GM18511 (cell line): Measurements from ENCODE around the gene ARL5B.
"Not testable (repeated sequence)": the region's sequence is repeated elsewhere in the genome, so short reads cannot be mapped to it uniquely, and the experiment has no call there.

Experiments used
- ATAC-seq: cut with Tn5 transposase; IDR thresholded peaks from one replicate; pipeline ENCODE4 v1.9.1; 2021; ENCODE audit warnings: mild to moderate bottlenecking, moderate library complexity; ENCODE audit not compliant: unreplicated experiment

Gene ARL5B

GRCh38 chr10:18659125-18659818 is at the start of gene ARL5B:
ARL5B (plus strand) TSS chr10:18659431; CDS start chr10:18659638, 207 bp downstream.
- ATAC-seq: peak; percentile 85

GRCh38 chr10:18610517-18610916 is 48.7 kb upstream of the ARL5B start:
- ATAC-seq: no peak

- no peak for ATAC-seq
Observed at GRCh38 chr10:18611168-18611567, 48.1 kb upstream of the ARL5B start.

GRCh38 chr10:18615618-18616017 is 43.6 kb upstream of the ARL5B start:
- ATAC-seq: no peak

- no peak for ATAC-seq
Observed at GRCh38 chr10:18616337-18616736, 42.9 kb upstream of the ARL5B start.

- ATAC-seq: no peak
Observed at GRCh38 chr10:18619016-18619415, 40.2 kb upstream of the ARL5B start.

- peak; percentile 67 for ATAC-seq
Observed at GRCh38 chr10:18620856-18621255, 38.4 kb upstream of the ARL5B start.

- not testable (repeated sequence) for ATAC-seq
Observed at GRCh38 chr10:18623671-18624070, 35.6 kb upstream of the ARL5B start.

GRCh38 chr10:18625886-18626285 is 33.3 kb upstream of the ARL5B start:
- ATAC-seq: no peak

- peak; percentile 48 for ATAC-seq
Observed at GRCh38 chr10:18627452-18628018, 31.7 kb upstream of the ARL5B start.

GRCh38 chr10:18632500-18632899 is 26.7 kb upstream of the ARL5B start:
- ATAC-seq: not testable (repeated sequence)

- ATAC-seq: no peak
Observed at GRCh38 chr10:18635995-18636394, 23.2 kb upstream of the ARL5B start.

GRCh38 chr10:18637400-18637799 is 21.8 kb upstream of the ARL5B start:
- not testable (repeated sequence) for ATAC-seq

GRCh38 chr10:18639719-18640118 is 19.5 kb upstream of the ARL5B start:
- not testable (repeated sequence) for ATAC-seq

GRCh38 chr10:18647151-18647550 is 12.1 kb upstream of the ARL5B start:
- ATAC-seq: no peak

GRCh38 chr10:18647945-18648344 is 11.3 kb upstream of the ARL5B start:
- no peak for ATAC-seq

- no peak for ATAC-seq
Observed at GRCh38 chr10:18649364-18649959, 9.8 kb upstream of the ARL5B start.

GRCh38 chr10:18650404-18650997 is 8.7 kb upstream of the ARL5B start:
- ATAC-seq: no peak

GRCh38 chr10:18651324-18652007 is 7.8 kb upstream of the ARL5B start, which contains the start of gene NSUN6:
NSUN6 (minus strand) TSS chr10:18651587; CDS start chr10:18651203, 384 bp downstream.
- peak; percentile 98 for ATAC-seq

GRCh38 chr10:18653112-18653511 is 6.1 kb upstream of the ARL5B start:
- no peak for ATAC-seq

- ATAC-seq: no peak
Observed at GRCh38 chr10:18656724-18657123, 2.5 kb upstream of the ARL5B start.
